IPS-15b (cell line): Measurements from ENCODE around the gene STS.

ENCODE experiments used
- H3K27me3 ChIP-seq: one replicate; pipeline ENCODE4 v1.6.1; 2013; ENCODE audit warnings: low read length; ENCODE audit not compliant: control insufficient read depth, insufficient read depth
- H3K36me3 ChIP-seq: one replicate; pipeline ENCODE4 v1.6.1; 2013; ENCODE audit warnings: low read length; ENCODE audit not compliant: control insufficient read depth, insufficient read depth
- H3K4me1 ChIP-seq: one replicate; pipeline ENCODE4 v1.6.1; 2013; ENCODE audit warnings: mild to moderate bottlenecking, low read length; ENCODE audit not compliant: control insufficient read depth, insufficient read depth
- H3K4me3 ChIP-seq: one replicate; pipeline ENCODE4 v1.5.1; 2013; ENCODE audit warnings: low read depth, low read length
- H3K9ac ChIP-seq: one replicate; pipeline ENCODE4 v1.6.1; 2013; ENCODE audit warnings: low read depth, mild to moderate bottlenecking, low read length
- H3K9me3 ChIP-seq: one replicate; pipeline ENCODE4 v1.6.1; 2013; ENCODE audit warnings: mild to moderate bottlenecking, low read length; ENCODE audit not compliant: control insufficient read depth, insufficient read depth

Gene STS, protein sequence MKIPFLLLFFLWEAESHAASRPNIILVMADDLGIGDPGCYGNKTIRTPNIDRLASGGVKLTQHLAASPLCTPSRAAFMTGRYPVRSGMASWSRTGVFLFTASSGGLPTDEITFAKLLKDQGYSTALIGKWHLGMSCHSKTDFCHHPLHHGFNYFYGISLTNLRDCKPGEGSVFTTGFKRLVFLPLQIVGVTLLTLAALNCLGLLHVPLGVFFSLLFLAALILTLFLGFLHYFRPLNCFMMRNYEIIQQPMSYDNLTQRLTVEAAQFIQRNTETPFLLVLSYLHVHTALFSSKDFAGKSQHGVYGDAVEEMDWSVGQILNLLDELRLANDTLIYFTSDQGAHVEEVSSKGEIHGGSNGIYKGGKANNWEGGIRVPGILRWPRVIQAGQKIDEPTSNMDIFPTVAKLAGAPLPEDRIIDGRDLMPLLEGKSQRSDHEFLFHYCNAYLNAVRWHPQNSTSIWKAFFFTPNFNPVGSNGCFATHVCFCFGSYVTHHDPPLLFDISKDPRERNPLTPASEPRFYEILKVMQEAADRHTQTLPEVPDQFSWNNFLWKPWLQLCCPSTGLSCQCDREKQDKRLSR

GRCh38 chrX:7147413-7147977, at the start of gene STS:
Gene STS, plus strand, starts transcription at chrX:7147712. Its CDS starts 105,488 bp downstream, at chrX:7253200.
- H3K4me1 ChIP-seq = no peaks in the 10 kb centered on the region
- no peak within 1 kb of the TSS for H3K9ac ChIP-seq
- H3K9me3 ChIP-seq = no peaks in the 10 kb centered on the region
- H3K27me3 ChIP-seq = no peaks in the 10 kb centered on the region
- peak within 1 kb of the TSS; percentile 71 for H3K4me3 ChIP-seq
- H3K36me3 ChIP-seq = no peaks in the 10 kb centered on the region

- H3K27me3 ChIP-seq = no peaks in the 10 kb centered on the region
- no peak overlapping the region for H3K4me3 ChIP-seq
- H3K9ac ChIP-seq = no peak overlapping the region
- peaks cover 4% of the 10 kb centered on the region for H3K9me3 ChIP-seq
- H3K36me3 ChIP-seq = no peaks in the 10 kb centered on the region
- no peaks in the 10 kb centered on the region for H3K4me1 ChIP-seq
These were observed 47.5 kb upstream of the STS start for GRCh38 chrX:7100022-7100421.

DNA sequence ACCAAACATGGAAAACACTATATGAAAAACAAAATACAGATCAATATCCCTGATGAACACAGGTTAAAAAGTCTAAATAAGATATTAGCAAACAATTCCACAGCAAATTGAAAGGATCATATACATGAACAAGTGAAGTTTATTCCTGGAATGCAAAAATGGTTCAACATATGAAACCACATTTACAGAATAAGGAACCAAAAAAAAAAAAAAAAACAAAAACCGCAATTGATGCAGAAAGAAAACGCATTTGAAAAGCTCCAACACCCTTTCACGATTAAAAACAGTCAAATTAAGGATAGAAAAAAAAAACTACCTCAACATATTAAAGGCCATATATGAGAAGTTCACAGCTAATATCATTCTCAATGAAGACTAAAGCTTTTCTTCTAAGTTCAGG, 45.4 kb upstream of the STS start:
- Histone ChIP-seq H3K9ac (no peak overlapping the region), H3K36me3 (no peaks in the 10 kb centered on the region), H3K4me1 (no peaks in the 10 kb centered on the region), H3K9me3 (peaks cover 4% of the 10 kb centered on the region), H3K4me3 (no peak overlapping the region), H3K27me3 (no peaks in the 10 kb centered on the region)

DNA sequence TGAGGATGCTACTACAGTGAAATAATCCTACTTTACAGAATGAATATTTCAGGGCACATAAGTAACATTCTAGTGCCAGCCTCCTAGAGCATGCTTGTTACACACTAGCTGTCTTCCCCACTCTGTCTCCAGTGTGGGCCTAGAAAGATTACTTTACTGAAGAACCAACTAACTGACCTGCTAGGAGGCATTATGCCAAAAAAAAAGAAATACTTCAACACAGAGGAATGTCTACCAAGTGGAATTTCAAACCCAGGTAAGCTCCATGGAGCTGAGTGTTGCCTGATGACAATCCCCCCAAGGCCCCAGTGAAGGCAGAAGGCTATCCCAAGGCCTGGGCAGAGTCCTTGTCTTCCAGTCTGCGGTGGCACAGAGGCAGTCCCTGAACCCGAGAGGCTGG, 40.9 kb upstream of the STS start:
- Histone ChIP-seq H3K4me1 (peaks cover 5% of the 10 kb centered on the region), H3K36me3 (no peaks in the 10 kb centered on the region), H3K9me3 (no peaks in the 10 kb centered on the region), H3K27me3 (no peaks in the 10 kb centered on the region), H3K9ac (no peak overlapping the region), H3K4me3 (no peak overlapping the region)

- Histone ChIP-seq H3K36me3 (no peaks in the 10 kb centered on the region), H3K4me1 (peaks cover 5% of the 10 kb centered on the region), H3K27me3 (no peaks in the 10 kb centered on the region), H3K9ac (no peak overlapping the region), H3K9me3 (no peaks in the 10 kb centered on the region), H3K4me3 (no peak overlapping the region)
These were observed 39.5 kb upstream of the STS start for GRCh38 chrX:7108030-7108429.

- Histone ChIP-seq H3K27me3 (no peaks in the 10 kb centered on the region), H3K36me3 (no peaks in the 10 kb centered on the region), H3K9me3 (no peaks in the 10 kb centered on the region), H3K9ac (no peak overlapping the region), H3K4me3 (no peak overlapping the region), H3K4me1 (peaks cover 5% of the 10 kb centered on the region)
These were observed 38.4 kb upstream of the STS start for GRCh38 chrX:7109049-7109531.

- no peak overlapping the region for H3K4me3 ChIP-seq
- no peaks in the 10 kb centered on the region for H3K9me3 ChIP-seq
- no peaks in the 10 kb centered on the region for H3K36me3 ChIP-seq
- peaks cover 5% of the 10 kb centered on the region for H3K4me1 ChIP-seq
- no peaks in the 10 kb centered on the region for H3K27me3 ChIP-seq
- H3K9ac ChIP-seq = no peak overlapping the region
These were observed 37.4 kb upstream of the STS start for GRCh38 chrX:7109838-7110793.

- Histone ChIP-seq H3K4me3 (no peak overlapping the region), H3K9me3 (no peaks in the 10 kb centered on the region), H3K27me3 (no peaks in the 10 kb centered on the region), H3K4me1 (peaks cover 5% of the 10 kb centered on the region), H3K9ac (no peak overlapping the region), H3K36me3 (no peaks in the 10 kb centered on the region)
These were observed 36.7 kb upstream of the STS start for GRCh38 chrX:7110821-7111276.

DNA sequence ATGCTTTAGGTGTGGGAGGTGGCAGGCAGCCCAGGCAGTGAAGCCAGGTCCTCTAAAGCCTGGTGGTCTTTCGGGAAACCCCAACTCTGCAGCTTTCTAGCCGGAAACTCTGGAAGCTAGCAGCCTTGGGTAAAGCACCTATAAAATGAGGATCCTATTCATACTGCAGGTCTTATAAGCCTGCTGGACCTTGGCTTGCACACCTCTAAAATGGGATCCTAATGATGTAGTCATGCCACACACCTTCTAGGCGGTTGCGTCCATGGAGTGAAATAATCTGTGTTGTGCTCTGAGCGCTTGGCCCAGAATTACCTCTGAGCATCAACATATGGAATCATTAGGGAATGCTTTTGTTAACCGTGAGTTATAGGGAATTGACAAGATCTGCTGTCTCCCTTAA, 36.0 kb upstream of the STS start:
- Histone ChIP-seq H3K4me3 (no peak overlapping the region), H3K36me3 (no peaks in the 10 kb centered on the region), H3K9ac (no peak overlapping the region), H3K9me3 (no peaks in the 10 kb centered on the region), H3K27me3 (no peaks in the 10 kb centered on the region), H3K4me1 (peaks cover 5% of the 10 kb centered on the region)

GRCh38 chrX:7112071-7112470, 35.4 kb upstream of the STS start:
- Histone ChIP-seq H3K4me3 (no peak overlapping the region), H3K27me3 (no peaks in the 10 kb centered on the region), H3K36me3 (no peaks in the 10 kb centered on the region), H3K9me3 (no peaks in the 10 kb centered on the region), H3K4me1 (peaks cover 5% of the 10 kb centered on the region), H3K9ac (no peak overlapping the region)

- Histone ChIP-seq H3K9me3 (no peaks in the 10 kb centered on the region), H3K4me3 (no peak overlapping the region), H3K27me3 (no peaks in the 10 kb centered on the region), H3K9ac (no peak overlapping the region), H3K36me3 (no peaks in the 10 kb centered on the region), H3K4me1 (peaks cover 2% of the 10 kb centered on the region)
These were observed 32.0 kb upstream of the STS start for GRCh38 chrX:7115557-7115956.
